Adrenal gland (tissue), 12 donors: Measurements from ENCODE around the gene OR8B8. TPM values are rescaled to one million over a fixed set of nuclear protein-coding genes. Genes with fewer than 3 reads are reported as not detected.

ENCODE experiments used
- DNase-seq, 7 donors: peaks; one replicate each; pipeline ENCODE4 v3.0.0-alpha.2; 2019 to 2020
- H3K27ac ChIP-seq, 5 donors: fragments of 200-600 bp; sonication (generic) in 4 of 5; 1 replicate in 3 of 5; 2 replicates in 2 of 5; pipeline versions ENCODE4 v1.5.1 to v1.8.0; 2016 to 2020; ENCODE audit warnings: mild to moderate bottlenecking in 1 of 5
- H3K27me3 ChIP-seq: fragments of 200-600 bp; 2 replicates; pipeline ENCODE4 v1.8.0; 2021
- H3K36me3 ChIP-seq, 2 donors: fragments of 200-600 bp; replicated peaks in 1 of 2; 1 replicate in 1 of 2; 2 replicates in 1 of 2; pipeline versions ENCODE4 v1.5.1 to v1.8.0; 2018 to 2022
- H3K4me1 ChIP-seq, 2 donors: fragments of 200-600 bp; replicated peaks in 1 of 2; 1 replicate in 1 of 2; 2 replicates in 1 of 2; pipeline versions ENCODE4 v1.5.1 to v1.8.0; 2018 to 2021
- H3K4me3 ChIP-seq, 4 donors: fragments of 200-600 bp; sonication (generic) in 3 of 4; one replicate each; pipeline ENCODE4 v1.5.1; 2016 to 2018
- H3K9me3 ChIP-seq, 3 donors: fragments of 200-600 bp; sonication (generic) in 1 of 3; replicated peaks in 1 of 3; 1 replicate in 2 of 3; 2 replicates in 1 of 3; pipeline versions ENCODE4 v1.5.1 to v1.8.0; 2016 to 2021
- POLR2A ChIP-seq, 2 donors: fragments of 450-650 bp; IDR thresholded peaks; one replicate each; pipeline ENCODE4 v1.6.1; 2017; ENCODE audit warnings: antibody characterized with exemption in 2 of 2, mild to moderate bottlenecking in 2 of 2, moderate library complexity in 1 of 2
- WGBS, 4 donors: extraction: QIAGEN DNeasy Blood & Tissue Kit in 2 of 4; methylation state at CpG; one replicate each; pipeline versions ENCODE4 v1.1.5 to v1.1.7; 2013 to 2017; 5-methylcytosine and 5-hydroxymethylcytosine counted together
- intact Hi-C, 2 donors: fragments of 100-400 bp; cut with DNase I; formaldehyde crosslinking; loops; one replicate each; pipeline versions ENCODE4 v1.14.1 to v1.15.0; 2022 to 2023
- polyA plus RNA-seq, 3 donors: library from polyadenylated mRNA; stranded (reverse); fragments of 200-250 nt in 2 of 3; fragments of 350-450 nt in 1 of 3; fragmentation: Illumina TruSeq in 1 of 3; extraction: RNeasy Lipid Tissue Mini Kit (QIAGEN cat#74804) in 1 of 3; gene quantifications; one replicate each; pipeline ENCODE4 v1.2.3, GENCODE V29; 2013 to 2014
- total RNA-seq, 9 donors: library from RNA; depleted of rRNA in 4 of 9; stranded (reverse); fragments of >200 nt in 4 of 9; fragments of 120-200 nt in 1 of 9; fragmentation: NEBNext Ultra II Directional in 1 of 9; extraction: Animal tissue kit (Norgen Biotek cat#: 25700) in 1 of 9; gene quantifications; one replicate each; pipeline versions ENCODE4 v1.1.0 to v1.2.4, GENCODE V29; 2013 to 2023
- TF ChIP-seq, protein P1 (sequence below), 6 experiments: fragments of 450-650 bp in 4 of 6; fragments of 200-600 bp in 2 of 6; sonication (generic) in 1 of 6; IDR thresholded peaks; 1 replicate in 5 of 6; 2 replicates in 1 of 6; pipeline versions ENCODE4 v1.5.1 to v1.8.0; 2016 to 2021; ENCODE audit warnings: antibody characterized with exemption in 6 of 6, mild to moderate bottlenecking in 2 of 6, moderate library complexity in 1 of 6
- donor health status: healthy with polysubstance abuse.
- donor health status: Bipolar disorder and iron deficiency.
- donor health status: DM: yes; HTN: yes; CAD: no.
- donor health status: DM: no; HTN: no; CAD: no.
- donor health status: DM: no; HTN: no; CAD: no.
- donor health status: DM: yes; HTN: yes; CAD: no.

The OR8B8 gene
- total and polyA plus RNA-seq, 12 donors = not detected

DNA sequence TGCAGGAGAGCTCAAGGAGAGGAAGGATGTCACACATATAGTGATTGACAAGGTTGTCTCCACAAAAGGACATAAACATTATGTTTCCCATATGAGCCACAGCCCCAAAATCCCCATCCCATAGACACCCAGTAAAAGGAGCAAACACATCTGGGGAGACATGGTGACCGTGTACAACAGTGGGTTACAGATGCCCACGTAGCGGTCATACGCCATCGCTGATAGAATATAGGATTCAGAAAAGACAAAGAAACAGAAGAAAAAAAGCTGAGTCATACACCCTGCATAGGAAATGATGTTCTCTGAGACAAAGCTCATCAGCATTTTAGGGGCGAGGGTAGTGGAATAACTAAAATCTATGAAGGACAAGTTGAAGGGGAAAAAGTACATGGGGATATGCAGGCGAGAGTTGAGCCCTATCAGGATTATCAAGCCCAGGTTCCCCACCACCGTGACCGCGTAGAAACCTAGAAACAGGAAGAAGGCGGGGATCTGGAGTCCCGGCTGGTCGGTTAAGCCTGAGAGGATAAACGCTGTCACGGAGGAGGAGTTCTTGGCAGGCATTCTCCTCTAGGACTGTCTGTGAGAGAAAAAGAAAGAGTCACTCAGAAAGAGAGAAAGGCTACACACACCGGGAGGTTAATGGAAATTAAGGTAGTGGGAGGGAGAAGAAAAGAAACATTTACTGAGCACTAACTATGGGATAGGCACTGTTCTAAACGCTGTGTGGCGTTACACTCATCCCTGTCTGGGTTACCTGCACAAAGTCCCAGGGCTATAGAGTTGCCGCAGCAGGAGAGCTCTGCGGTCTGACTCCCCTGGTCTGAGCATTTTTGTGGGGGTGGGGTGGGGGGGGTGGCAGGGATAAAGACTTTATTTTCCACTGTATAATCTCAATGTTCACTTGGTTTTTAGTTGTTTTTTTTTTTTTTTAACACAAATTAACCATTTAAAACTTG, 36.1 kb upstream of the OR8B8 start:
- Histone ChIP-seq H3K4me3 (peak overlapping the region in 1 of 4 donors; percentile 37), H3K27me3 (no peaks in the 10 kb centered on the region), H3K27ac (no peak overlapping the region), H3K36me3 (no peaks in the 10 kb centered on the region), H3K4me1 (no peaks in the 10 kb centered on the region), H3K9me3 (no peaks in the 10 kb centered on the region)
- 32 to 38% (median 36%) methylated on average over 20 of the region's 20 CpGs for WGBS, 4 donors
- TF ChIP-seq, protein P1, sequence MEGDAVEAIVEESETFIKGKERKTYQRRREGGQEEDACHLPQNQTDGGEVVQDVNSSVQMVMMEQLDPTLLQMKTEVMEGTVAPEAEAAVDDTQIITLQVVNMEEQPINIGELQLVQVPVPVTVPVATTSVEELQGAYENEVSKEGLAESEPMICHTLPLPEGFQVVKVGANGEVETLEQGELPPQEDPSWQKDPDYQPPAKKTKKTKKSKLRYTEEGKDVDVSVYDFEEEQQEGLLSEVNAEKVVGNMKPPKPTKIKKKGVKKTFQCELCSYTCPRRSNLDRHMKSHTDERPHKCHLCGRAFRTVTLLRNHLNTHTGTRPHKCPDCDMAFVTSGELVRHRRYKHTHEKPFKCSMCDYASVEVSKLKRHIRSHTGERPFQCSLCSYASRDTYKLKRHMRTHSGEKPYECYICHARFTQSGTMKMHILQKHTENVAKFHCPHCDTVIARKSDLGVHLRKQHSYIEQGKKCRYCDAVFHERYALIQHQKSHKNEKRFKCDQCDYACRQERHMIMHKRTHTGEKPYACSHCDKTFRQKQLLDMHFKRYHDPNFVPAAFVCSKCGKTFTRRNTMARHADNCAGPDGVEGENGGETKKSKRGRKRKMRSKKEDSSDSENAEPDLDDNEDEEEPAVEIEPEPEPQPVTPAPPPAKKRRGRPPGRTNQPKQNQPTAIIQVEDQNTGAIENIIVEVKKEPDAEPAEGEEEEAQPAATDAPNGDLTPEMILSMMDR (IDR thresholded peaks at IDR 0.05) = no peak
- no peak for TF ChIP-seq POLR2A (IDR thresholded peaks at IDR 0.05)
- DNase-seq = peak in 4 of 7 donors; percentile 18 to 35 (median 21)
- intact Hi-C loops = no loop called here

DNA sequence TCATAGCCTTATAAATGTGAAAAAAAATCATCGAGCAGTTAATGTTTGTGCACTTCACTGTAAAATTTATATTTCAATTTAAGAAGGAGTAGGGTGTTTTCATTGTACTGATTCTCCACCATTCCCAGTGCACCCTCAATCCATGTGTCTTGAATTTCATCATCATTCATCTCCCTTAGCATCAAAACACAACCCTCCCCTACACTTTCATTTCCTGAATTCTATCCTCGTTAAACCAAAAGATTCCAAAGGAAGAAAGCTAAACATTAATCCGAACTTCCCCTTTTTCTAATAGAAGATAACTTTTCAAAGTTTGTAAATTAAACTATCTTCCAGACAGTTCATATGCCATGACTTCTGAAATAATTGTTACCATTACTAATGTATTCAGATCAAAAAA, 34.1 kb upstream of the OR8B8 start:
- intact Hi-C loops = no loop called here
- no peak for DNase-seq
- Histone ChIP-seq H3K4me1 (no peaks in the 10 kb centered on the region), H3K36me3 (no peaks in the 10 kb centered on the region), H3K9me3 (no peaks in the 10 kb centered on the region), H3K27me3 (peaks cover 3% of the 10 kb centered on the region), H3K4me3 (no peak overlapping the region), H3K27ac (no peak overlapping the region)
- WGBS, 4 donors = 55 to 69% (median 59%) methylated on average over 3 of the region's 3 CpGs
- no peak for TF ChIP-seq POLR2A (IDR thresholded peaks at IDR 0.05)
- TF ChIP-seq, protein P1 (IDR thresholded peaks at IDR 0.05) = no peak

DNA sequence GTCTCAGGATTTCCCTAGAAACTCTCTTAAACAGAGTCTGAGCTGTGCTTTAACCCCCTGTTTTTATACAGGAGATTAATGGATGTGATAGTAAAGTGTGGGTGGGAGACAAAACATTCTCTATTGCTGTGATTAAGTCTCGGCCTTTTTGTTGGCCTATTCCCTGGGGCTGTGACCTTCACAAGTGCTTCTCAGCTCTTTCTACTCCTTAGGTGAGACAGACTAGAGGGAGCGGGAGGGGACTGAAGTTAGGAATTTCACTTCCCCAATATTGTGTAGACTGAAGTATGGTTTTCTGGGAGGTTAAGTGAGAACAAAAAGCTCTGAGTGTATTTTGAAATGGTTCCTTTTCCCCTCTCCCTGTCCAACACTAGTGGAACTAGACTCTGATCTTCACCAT, 29.8 kb upstream of the OR8B8 start:
- Histone ChIP-seq H3K4me3 (no peak overlapping the region), H3K27ac (no peak overlapping the region), H3K36me3 (no peaks in the 10 kb centered on the region), H3K4me1 (no peaks in the 10 kb centered on the region), H3K9me3 (no peaks in the 10 kb centered on the region), H3K27me3 (peaks cover 3% of the 10 kb centered on the region)
- intact Hi-C loops = no loop called here
- 49 to 58% (median 54%) methylated on average over 2 of the region's 2 CpGs for WGBS, 4 donors
- TF ChIP-seq POLR2A (IDR thresholded peaks at IDR 0.05) = no peak
- TF ChIP-seq, protein P1 (IDR thresholded peaks at IDR 0.05) = no peak
- DNase-seq = no peak

DNA sequence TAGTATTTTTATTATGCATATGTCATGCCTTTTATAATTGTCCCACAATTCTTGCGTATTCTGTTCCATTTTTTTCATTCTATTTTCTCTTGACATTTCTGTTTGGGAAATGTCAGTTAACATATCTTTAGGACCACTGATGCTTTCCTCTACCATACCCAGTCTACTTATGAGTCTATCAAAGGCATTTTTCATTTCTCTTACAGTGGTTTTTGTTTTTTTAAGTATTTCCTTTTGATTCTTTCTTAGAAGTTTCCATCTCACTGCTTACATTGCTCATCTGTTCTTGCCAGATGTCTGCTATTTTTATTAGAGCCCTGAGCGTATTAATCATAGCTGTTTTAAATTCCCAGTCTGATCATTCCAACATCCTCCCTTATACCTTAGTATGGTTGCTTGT, 29.3 kb upstream of the OR8B8 start:
- WGBS, 4 donors = 79 to 84% (median 81%) methylated on average over 2 of the region's 2 CpGs
- TF ChIP-seq, protein P1 (IDR thresholded peaks at IDR 0.05) = no peak
- no peak for TF ChIP-seq POLR2A (IDR thresholded peaks at IDR 0.05)
- Histone ChIP-seq H3K4me3 (no peak overlapping the region), H3K36me3 (no peaks in the 10 kb centered on the region), H3K9me3 (no peaks in the 10 kb centered on the region), H3K4me1 (no peaks in the 10 kb centered on the region), H3K27ac (no peak overlapping the region), H3K27me3 (peaks cover 3% of the 10 kb centered on the region)
- DNase-seq = no peak
- intact Hi-C loops = no loop called here
